Renal cortex interstitium (tissue), 11 donors: Measurements from ENCODE around the gene ASXL1. TPM values are rescaled to one million over a fixed set of nuclear protein-coding genes. Genes with fewer than 3 reads are reported as not detected.

Experiments
- DNase-seq, 11 donors: peaks; one replicate each; pipeline ENCODE4 v3.0.0-alpha.2; 2013; ENCODE audit warnings: low read depth in 9 of 11, low spot score in 4 of 11; ENCODE audit errors: extremely low read depth in 1 of 11
- polyA plus RNA-seq, 3 donors: library from polyadenylated mRNA; unstranded; fragments of 120-200 nt; gene quantifications; one replicate each; pipeline ENCODE4 v1.2.1, GENCODE V29; 2013; ENCODE audit not compliant: insufficient read length in 3 of 3

ASXL1 gene
- polyA plus RNA-seq, 3 donors = 61.9 to 78.5 (median 72.4) TPM

- no peak for DNase-seq
These were observed 88.4 kb downstream of the ASXL1 start for GRCh38 chr20:32446301-32447100.

DNA sequence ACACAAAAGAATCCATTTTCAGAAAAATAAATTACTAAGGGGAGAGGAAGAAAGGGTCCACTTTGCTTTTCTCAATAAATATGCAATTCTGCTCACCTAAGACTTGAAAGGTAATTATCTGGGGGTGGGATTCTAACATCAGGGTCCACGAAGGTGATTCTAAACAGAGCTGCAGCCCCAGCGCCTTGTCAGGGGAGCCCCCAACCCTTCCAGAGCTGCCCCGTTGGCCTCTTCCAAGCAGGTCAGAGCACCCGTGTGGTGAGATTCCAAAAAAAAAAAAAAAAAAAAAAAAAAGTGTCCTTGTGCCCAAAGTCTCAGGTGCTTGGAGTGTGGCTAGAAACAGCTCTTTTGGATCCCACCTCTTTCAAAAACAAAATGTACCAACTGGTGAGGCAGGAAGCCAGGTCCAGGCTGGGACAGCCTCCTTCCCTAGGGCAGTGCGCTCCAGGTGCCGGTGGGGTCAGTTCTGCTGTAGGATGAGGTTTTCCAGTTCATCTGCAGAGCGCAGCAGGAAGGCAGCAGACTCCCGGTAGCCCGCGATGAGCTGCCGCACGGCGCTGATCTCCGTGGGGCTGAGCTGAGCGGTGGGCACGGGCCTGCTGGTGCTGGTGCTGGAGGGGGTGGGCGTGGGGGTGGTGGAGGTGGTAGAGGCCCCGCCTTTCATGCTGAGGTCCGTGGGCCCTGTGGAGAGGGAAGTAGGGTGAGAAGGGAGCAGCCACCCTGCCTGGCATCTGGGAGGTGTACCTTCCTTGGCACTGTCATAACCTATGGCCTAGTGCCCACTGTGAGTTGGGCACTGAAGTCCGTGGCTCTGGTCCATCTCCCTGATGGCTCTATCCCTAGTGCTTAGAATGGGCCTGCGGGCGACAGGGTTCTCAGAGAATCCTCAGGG, 89.3 kb downstream of the ASXL1 start:
- no peak for DNase-seq

GRCh38 chr20:32448306-32449056, 90.3 kb downstream of the ASXL1 start:
- DNase-seq = no peak

- no peak for DNase-seq
These were observed 91.1 kb downstream of the ASXL1 start for GRCh38 chr20:32449057-32449889.

- no peak for DNase-seq
These were observed 91.8 kb downstream of the ASXL1 start for GRCh38 chr20:32449890-32450401.

- DNase-seq = no peak
These were observed 92.4 kb downstream of the ASXL1 start for GRCh38 chr20:32450484-32451061.

DNA sequence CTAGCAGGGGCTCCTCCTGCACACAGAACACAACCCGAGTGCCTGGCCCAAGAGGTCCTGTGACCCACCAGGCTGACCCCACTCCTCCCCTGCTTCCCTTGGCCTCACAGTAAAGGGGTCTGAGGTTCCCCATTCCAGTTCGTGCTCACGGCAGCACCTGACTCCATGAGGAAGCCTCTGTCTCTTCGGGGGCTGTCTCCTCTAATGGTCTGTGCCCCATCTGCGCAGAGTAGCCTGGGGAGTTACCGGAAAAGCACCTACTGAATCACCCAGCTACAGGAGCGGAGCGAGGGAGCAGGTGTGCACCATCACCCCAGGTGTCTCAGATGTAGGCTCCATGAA, 93.2 kb downstream of the ASXL1 start:
- no peak for DNase-seq

GRCh38 chr20:32451682-32452461, 93.7 kb downstream of the ASXL1 start:
- DNase-seq = no peak

DNA sequence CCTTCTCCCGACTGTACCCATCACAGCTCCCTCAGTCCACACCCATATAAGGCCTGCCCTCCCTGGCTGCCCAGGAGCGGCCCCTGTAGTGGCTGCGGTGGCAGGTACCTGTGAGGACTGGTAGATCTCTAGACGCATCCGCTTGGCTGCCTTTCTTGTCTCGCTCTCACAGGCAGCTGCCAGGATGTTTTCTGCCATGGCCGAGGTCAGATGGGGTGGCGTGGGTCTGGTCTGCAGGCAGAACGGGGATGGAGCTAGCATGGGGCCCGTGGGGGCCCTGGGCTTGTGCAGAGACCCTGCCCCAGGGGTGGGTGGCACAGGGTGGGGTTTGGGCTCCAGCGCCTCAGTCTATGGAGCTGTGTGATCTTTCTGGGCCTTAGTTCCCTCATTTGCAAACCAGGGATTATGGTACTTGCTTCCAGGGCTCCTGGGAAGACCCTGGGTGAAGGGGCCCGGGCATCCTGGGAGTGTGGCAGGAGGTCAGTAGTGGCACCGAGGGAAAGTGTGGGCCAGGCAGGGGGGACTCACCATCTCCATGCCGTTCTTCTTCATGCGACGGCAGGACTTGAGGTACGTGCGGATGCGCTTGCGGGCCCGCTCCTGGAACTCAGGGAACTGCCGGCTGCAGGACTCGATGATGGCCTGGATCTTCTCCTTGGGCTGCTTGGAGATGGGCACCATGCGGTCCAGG, 94.8 kb downstream of the ASXL1 start:
- no peak for DNase-seq

GRCh38 chr20:32453467-32454163, 95.5 kb downstream of the ASXL1 start:
- DNase-seq = no peak

GRCh38 chr20:32454164-32455145, 96.3 kb downstream of the ASXL1 start:
- no peak for DNase-seq

GRCh38 chr20:32455171-32455900, 97.2 kb downstream of the ASXL1 start:
- no peak for DNase-seq

- DNase-seq = no peak
These were observed 98.0 kb downstream of the ASXL1 start for GRCh38 chr20:32455901-32456701.
